SK-MEL-5 (cell line): ENCODE data around the gene SYTL2. TPM values are rescaled to one million over a fixed set of nuclear protein-coding genes. Genes with fewer than 3 reads are reported as not detected.
"Not testable (repeated sequence)": the region's sequence is repeated elsewhere in the genome, so short reads cannot be mapped to it uniquely, and the experiment has no call there.

ENCODE experiments used
- DNase-seq: peaks from one replicate; pipeline ENCODE4 v3.0.0-alpha.2; 2016; ENCODE audit warnings: low read depth, low spot score
- in situ Hi-C: cut with HindIII; loops from 2 replicates; pipeline ENCODE4 v1.10.0; 2016; ENCODE audit warnings: low sequenced_read_pairs, high pct_unique_total_duplicates, low pct_unique_long_range_greater_than_20kb
- total RNA-seq: library from RNA; depleted of rRNA; stranded (reverse); fragments of >200 nt; shearing (Covaris generic); gene quantifications from 2 replicates; pipeline ENCODE4 v1.2.3, GENCODE V29; 2014

Gene SYTL2
- total RNA-seq, 1 experiment from 2014 or later, result 47.5 TPM

- in situ Hi-C loops, result no loop called here
- DNase-seq, result peak; percentile 91
These were observed 125.0 kb downstream of the SYTL2 start, which contains the start of gene CCDC89 for GRCh38 chr11:85685820-85686459. TSS of gene CCDC89 (minus strand) at chr11:85686195. CDS start at chr11:85686130, 65 bp downstream.

GRCh38 chr11:85685125-85685819 is 125.7 kb downstream of the SYTL2 start:
- no peak for DNase-seq
- in situ Hi-C loops, result no loop called here

GRCh38 chr11:85682330-85683305 is 128.3 kb downstream of the SYTL2 start:
- in situ Hi-C loops, result no loop called here
- DNase-seq, result peak; percentile 60

GRCh38 chr11:85680897-85681296 is 130.0 kb downstream of the SYTL2 start:
- in situ Hi-C loops, result no loop called here
- DNase-seq, result no peak

- no peak for DNase-seq
- in situ Hi-C loops, result no loop called here
These were observed 131.4 kb downstream of the SYTL2 start for GRCh38 chr11:85679576-85679975.

GRCh38 chr11:85673393-85673792 is 137.5 kb downstream of the SYTL2 start:
- DNase-seq, result no peak
- in situ Hi-C loops, result no loop called here

GRCh38 chr11:85672105-85672902 is 138.6 kb downstream of the SYTL2 start:
- DNase-seq, result no peak
- in situ Hi-C loops, result no loop called here

GRCh38 chr11:85670949-85671663 is 139.8 kb downstream of the SYTL2 start:
- in situ Hi-C loops, DNase-seq: not testable (repeated sequence)

- in situ Hi-C loops, result no loop called here
- no peak for DNase-seq
These were observed 142.8 kb downstream of the SYTL2 start for GRCh38 chr11:85668157-85668556.

- in situ Hi-C loops, result no loop called here
- DNase-seq, result no peak
These were observed 144.3 kb downstream of the SYTL2 start for GRCh38 chr11:85666687-85667086.

GRCh38 chr11:85665733-85666132 is 145.2 kb downstream of the SYTL2 start:
- in situ Hi-C loops, result no loop called here
- DNase-seq, result no peak

GRCh38 chr11:85664615-85665481 is 146.1 kb downstream of the SYTL2 start, which contains the start of gene CREBZF:
TSS of gene CREBZF (minus strand) at chr11:85665129. CDS start at chr11:85664875, 254 bp downstream.
- in situ Hi-C loops, result no loop called here
- peak; percentile 91 for DNase-seq

- in situ Hi-C loops, result no loop called here
- peak; percentile 36 for DNase-seq
These were observed 147.0 kb downstream of the SYTL2 start for GRCh38 chr11:85663753-85664614.

GRCh38 chr11:85663080-85663752 is 147.7 kb downstream of the SYTL2 start:
- DNase-seq, result no peak
- in situ Hi-C loops, result no loop called here
